Panc1 (cell line): ENCODE measurements around the gene PLD3.

ENCODE experiments used
- CTCF ChIP-seq: fragments of 450-650 bp; IDR thresholded peaks from 2 replicates; pipeline ENCODE4 v1.5.1; 2017; ENCODE audit warnings: mild to moderate bottlenecking
- POLR2AphosphoS5 ChIP-seq: IDR thresholded peaks from 2 replicates; pipeline ENCODE4 v1.6.1; 2012; ENCODE audit warnings: mild to moderate bottlenecking, low read depth, low read length, moderate library complexity
- SIN3A ChIP-seq: IDR thresholded peaks from 2 replicates; pipeline ENCODE4 v1.6.1; 2012; ENCODE audit warnings: low read depth, mild to moderate bottlenecking, low read length, moderate library complexity, borderline replicate concordance; ENCODE audit not compliant: insufficient read depth
- TCF7L2 ChIP-seq: IDR thresholded peaks from 2 replicates; pipeline ENCODE4 v1.6.1; 2011; ENCODE audit warnings: mild to moderate bottlenecking, low read depth, low read length, inconsistent platforms
- TF ChIP-seq, protein P1 (sequence below), 2 experiments: IDR thresholded peaks; 2 replicates each; pipeline ENCODE4 v1.6.1; 2011 to 2012; ENCODE audit warnings: low read depth in 2 of 2, control low read depth in 1 of 2, low read length in 1 of 2, mild to moderate bottlenecking in 1 of 2, moderate library complexity in 1 of 2; ENCODE audit not compliant: insufficient read depth in 1 of 2

DNA sequence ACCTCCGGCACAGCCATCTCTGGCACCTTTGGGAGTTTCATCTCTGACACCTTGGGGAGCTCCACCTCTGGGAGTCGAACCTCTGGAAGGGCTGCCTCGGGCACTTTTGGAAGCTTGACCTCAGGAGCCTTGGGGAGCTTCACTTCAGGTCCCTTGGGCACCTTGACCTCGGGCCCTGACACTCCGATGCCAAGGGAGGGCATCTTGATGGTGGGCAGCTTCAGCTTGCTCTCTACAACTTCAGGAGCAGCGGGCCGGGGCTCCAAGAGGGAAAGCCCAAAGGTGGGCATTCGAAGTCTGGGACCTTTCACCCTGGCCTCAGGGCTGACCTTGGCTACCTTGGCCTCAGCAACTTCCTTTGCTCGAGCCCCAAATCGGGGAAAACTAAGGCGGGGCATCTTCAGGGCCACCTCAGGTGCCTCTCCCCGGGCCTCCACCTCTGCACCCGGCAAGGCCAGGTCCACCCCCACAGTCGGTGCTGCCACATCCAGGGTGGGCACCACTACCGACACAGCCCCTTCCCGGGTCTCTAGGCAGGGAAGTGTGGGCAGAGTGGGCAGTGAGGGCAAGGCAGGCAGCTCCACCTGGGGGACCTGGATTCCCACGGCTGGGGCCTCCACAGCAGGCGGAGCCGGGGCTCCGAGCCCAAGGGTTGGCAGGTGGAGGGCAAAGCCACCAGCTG is 48.5 kb downstream of the PLD3 start:
- TF ChIP-seq CTCF (no peak), SIN3A (no peak), POLR2AphosphoS5 (no peak), TCF7L2 (no peak)
- TF ChIP-seq, protein P1, sequence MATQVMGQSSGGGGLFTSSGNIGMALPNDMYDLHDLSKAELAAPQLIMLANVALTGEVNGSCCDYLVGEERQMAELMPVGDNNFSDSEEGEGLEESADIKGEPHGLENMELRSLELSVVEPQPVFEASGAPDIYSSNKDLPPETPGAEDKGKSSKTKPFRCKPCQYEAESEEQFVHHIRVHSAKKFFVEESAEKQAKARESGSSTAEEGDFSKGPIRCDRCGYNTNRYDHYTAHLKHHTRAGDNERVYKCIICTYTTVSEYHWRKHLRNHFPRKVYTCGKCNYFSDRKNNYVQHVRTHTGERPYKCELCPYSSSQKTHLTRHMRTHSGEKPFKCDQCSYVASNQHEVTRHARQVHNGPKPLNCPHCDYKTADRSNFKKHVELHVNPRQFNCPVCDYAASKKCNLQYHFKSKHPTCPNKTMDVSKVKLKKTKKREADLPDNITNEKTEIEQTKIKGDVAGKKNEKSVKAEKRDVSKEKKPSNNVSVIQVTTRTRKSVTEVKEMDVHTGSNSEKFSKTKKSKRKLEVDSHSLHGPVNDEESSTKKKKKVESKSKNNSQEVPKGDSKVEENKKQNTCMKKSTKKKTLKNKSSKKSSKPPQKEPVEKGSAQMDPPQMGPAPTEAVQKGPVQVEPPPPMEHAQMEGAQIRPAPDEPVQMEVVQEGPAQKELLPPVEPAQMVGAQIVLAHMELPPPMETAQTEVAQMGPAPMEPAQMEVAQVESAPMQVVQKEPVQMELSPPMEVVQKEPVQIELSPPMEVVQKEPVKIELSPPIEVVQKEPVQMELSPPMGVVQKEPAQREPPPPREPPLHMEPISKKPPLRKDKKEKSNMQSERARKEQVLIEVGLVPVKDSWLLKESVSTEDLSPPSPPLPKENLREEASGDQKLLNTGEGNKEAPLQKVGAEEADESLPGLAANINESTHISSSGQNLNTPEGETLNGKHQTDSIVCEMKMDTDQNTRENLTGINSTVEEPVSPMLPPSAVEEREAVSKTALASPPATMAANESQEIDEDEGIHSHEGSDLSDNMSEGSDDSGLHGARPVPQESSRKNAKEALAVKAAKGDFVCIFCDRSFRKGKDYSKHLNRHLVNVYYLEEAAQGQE (IDR thresholded peaks at IDR 0.05; ENCODE audit: insufficient read depth in 1 of 2, low read depth in 2 of 2, low read length in 1 of 2), result no peak
